Measurements from ENCODE around the gene RAET1L.
"Not testable (repeated sequence)": the region's sequence is repeated elsewhere in the genome, so short reads cannot be mapped to it uniquely, and the experiment has no call there.

RAET1L gene

DNA sequence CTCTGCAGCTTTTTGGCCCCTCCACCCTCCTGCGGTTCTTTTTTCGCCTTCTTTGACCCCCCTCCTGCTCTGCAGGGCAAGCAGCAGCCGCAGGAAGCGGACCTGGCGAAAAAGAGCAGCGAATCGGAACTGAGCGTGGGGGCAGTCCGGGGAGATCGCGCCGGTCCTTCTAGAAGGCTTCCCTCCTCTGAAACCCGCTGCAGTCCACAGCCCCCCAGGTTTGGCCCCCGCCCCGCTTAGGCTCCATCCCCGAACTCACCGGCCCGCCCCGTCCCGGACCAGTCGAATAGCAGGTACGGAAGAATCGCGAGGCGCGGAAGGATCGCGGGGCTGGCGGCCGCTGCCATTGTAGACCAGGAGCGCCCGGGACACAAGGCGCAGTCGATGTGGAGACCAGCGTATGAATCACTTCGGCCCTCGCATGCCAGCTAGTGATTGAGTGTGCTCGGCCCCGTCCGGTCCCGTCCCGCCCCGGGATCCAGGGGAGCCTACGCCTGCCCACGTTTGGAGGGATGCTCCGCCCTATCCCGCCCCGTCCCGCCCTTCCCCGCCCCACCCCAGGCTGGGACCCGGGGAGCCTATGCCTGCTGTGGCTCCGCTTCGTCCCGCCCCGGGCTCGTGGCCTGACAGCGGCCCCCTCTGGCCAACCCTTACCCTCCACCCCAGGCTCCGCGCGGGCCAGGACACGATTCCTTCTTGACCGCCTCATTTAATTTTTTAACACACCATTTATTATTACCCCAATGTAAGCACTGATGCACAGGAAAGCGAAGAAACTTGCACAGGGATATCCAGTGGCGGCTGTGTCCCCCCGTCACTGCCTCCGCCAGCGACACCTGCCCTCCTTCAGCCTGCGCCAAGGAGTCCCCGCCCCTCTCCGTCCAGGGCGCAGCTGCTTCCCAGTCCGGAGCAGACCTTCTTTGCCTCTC is 43.7 kb upstream of the RAET1L start, which contains the start of gene ULBP3:
ULBP3 (minus strand) TSS at position 402 of the 929 bp plus-strand sequence; CDS start at position 347, 55 bp downstream.
- Histone ChIP-seq H3K27ac (peak within 1 kb of the TSS; percentile 56 to 84), H3K4me3 (peak within 1 kb of the TSS; percentile 81)
- DNase-seq (ENCODE audit: low spot score), result peak; percentile 95
- TF ChIP-seq CTCF (IDR thresholded peaks at IDR 0.05), result peak; percentile 56

GRCh38 chr6:150068151-150068550 is 42.8 kb upstream of the RAET1L start:
- peak; percentile 54 for DNase-seq (ENCODE audit: low spot score)
- no peak for TF ChIP-seq CTCF (IDR thresholded peaks at IDR 0.05)
- Histone ChIP-seq H3K4me3 (peak overlapping the region; percentile 81), H3K27ac (no peak overlapping the region)

- no peak for TF ChIP-seq CTCF (IDR thresholded peaks at IDR 0.05)
- DNase-seq (ENCODE audit: low spot score), result no peak
- H3K4me3 ChIP-seq, result no peak overlapping the region
- no peak overlapping the region for H3K27ac ChIP-seq
Measured at GRCh38 chr6:150065083-150065482, 39.8 kb upstream of the RAET1L start.

GRCh38 chr6:150063640-150064039 is 38.3 kb upstream of the RAET1L start:
- peak; percentile 56 for DNase-seq (ENCODE audit: low spot score)
- no peak overlapping the region for H3K27ac ChIP-seq
- no peak for TF ChIP-seq CTCF (IDR thresholded peaks at IDR 0.05)

DNA sequence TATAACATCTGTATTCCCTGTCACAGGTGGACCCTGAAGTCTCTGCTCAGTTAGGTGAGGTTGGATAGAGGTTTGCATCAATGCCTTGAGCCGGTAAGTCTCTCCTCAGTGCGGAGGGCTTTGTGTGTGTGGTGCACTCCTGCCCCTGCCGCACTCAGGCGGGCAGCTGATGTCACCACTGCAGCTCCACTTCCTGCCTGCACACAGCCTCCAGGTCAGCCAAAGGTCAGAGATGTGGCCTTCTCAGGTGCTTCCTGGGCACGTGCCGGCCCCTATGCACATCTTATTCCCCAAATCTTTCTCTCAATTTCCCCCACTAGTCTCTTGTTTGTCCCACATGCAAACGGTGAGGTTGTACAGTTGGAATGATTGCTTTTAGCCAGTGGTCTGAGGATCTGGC is 34.6 kb upstream of the RAET1L start:
- H3K27ac ChIP-seq; H3K4me3 ChIP-seq; DNase-seq (ENCODE audit: low spot score): not testable (repeated sequence)

More at GRCh38 chr6:150063640-150064039, 38.3 kb upstream of the RAET1L start:
- H3K4me3 ChIP-seq, result no peak overlapping the region

GRCh38 chr6:150058986-150059385 is 33.7 kb upstream of the RAET1L start:
- no peak overlapping the region for H3K27ac ChIP-seq
- DNase-seq (ENCODE audit: low spot score), result no peak
- TF ChIP-seq CTCF (IDR thresholded peaks at IDR 0.05), result no peak
- H3K4me3 ChIP-seq, result no peak overlapping the region

DNA sequence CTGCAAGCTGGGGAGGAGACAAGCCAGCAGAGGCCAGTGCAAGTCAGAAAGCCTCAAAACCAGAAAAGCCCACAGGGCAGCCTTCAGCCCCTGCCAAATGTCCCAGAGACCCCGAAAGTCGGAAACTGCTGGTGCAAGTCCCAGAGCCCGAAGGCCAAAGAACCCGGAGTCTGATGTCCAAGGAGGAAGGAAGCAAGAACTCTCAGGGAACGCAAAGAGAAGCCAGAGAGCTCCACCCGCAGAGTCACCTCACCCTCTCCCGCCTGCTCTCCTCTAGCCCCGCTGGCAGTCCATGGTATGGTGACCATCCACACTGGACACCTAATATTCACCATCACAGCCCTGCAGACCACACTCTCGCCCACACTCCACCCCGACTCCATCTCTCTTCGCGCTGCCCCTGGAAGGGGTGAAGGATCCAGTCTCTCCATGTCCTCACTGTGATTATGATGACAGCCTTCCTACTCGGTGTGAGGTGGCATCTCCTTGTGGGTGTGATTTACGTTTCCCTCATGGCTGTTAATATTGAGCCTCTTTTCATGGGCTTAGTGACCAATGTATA is 33.0 kb upstream of the RAET1L start:
- Histone ChIP-seq H3K27ac (no peak overlapping the region), H3K4me3 (no peak overlapping the region)
- TF ChIP-seq CTCF (IDR thresholded peaks at IDR 0.05), result no peak
- peak; percentile 56 for DNase-seq (ENCODE audit: low spot score)

Measured in coronary artery (tissue), 2 donors.